HCT116 (cell line): Measurements from ENCODE around the gene ZBTB39. TPM values are rescaled to one million over a fixed set of nuclear protein-coding genes. Genes with fewer than 3 reads are reported as not detected.

ENCODE experiments used
- ATAC-seq: fragments of 200-7000 bp; cut with Tn5 transposase; 2 replicates; pipeline ENCODE4 v1.9.1; 2020; ENCODE audit warnings: mild to moderate bottlenecking, moderate library complexity
- BruUV-seq: library from RNA; stranded (reverse); fragments of 400-500 nt; replicated peaks from 2 replicates; lab custom pipeline; 2021; lab: Mats Ljungman, UMichigan
- CTCF ChIA-PET: fragments of 300-600 bp; sonication (Branson Sonifier 250); formaldehyde crosslinking; loops from one replicate; lab custom pipeline; 2021; ENCODE audit warnings: antibody characterized with exemption; lab: Charles Lee
- POLR2A ChIA-PET: fragments of 300-600, 350-600 bp; sonication (Branson Sonifier 250); formaldehyde crosslinking; loops from one replicate; lab custom pipeline; 2021; ENCODE audit warnings: antibody characterized with exemption; lab: Charles Lee
- RAD21 ChIA-PET, 2 experiments: fragments of 300-600 bp; sonication (Branson Sonifier 250); formaldehyde crosslinking; loops; one replicate each; lab custom pipeline; 2023; ENCODE audit warnings: low total read pairs in 2 of 2; ENCODE audit not compliant: uncharacterized antibody in 2 of 2, unreplicated experiment in 2 of 2, low non-redundant PET in 1 of 2; lab: Charles Lee
- DNase-seq: peaks from one replicate; pipeline ENCODE4 v3.0.0-alpha.2; 2010; ENCODE audit warnings: low read depth, low spot score
- H2AFZ ChIP-seq: fragments of 200-600 bp; shearing (Covaris generic), sonication (generic); 2 replicates; pipeline ENCODE4 v1.6.1; 2017; ENCODE audit warnings: low read depth, mixed run types, mixed read lengths, antibody characterized with exemption, low read length; ENCODE audit not compliant: poor library complexity, severe bottlenecking
- H3K27ac ChIP-seq: 2 replicates; pipeline ENCODE4 v1.5.1; 2012; ENCODE audit warnings: low read depth, low read length
- H3K27me3 ChIP-seq: fragments of 200-600 bp; sonication (generic); 2 replicates; pipeline ENCODE4 v1.6.1; 2016; ENCODE audit warnings: mixed run types, low read length, mixed read lengths; ENCODE audit not compliant: insufficient read depth
- H3K36me3 ChIP-seq, 2 experiments: fragments of 200-500 bp in 1 of 2; fragments of 200-600 bp in 1 of 2; sonication (Bioruptor generic) in 1 of 2; sonication (generic) in 1 of 2; 2 replicates each; pipeline versions ENCODE4 v1.5.1 to v1.6.1; 2014 to 2016; ENCODE audit warnings: low read length in 2 of 2, inconsistent platforms in 1 of 2, mixed read lengths in 1 of 2, mixed run types in 1 of 2; ENCODE audit not compliant: insufficient read depth in 2 of 2, control insufficient read depth in 1 of 2
- H3K4me1 ChIP-seq, 2 experiments: fragments of 200-600 bp in 1 of 2; sonication (generic) in 1 of 2; 2 replicates each; pipeline versions ENCODE4 v1.5.1 to v1.6.1; 2012 to 2017; ENCODE audit warnings: low read length in 2 of 2, inconsistent platforms in 1 of 2, mild to moderate bottlenecking in 1 of 2, mixed read lengths in 1 of 2, mixed run types in 1 of 2, moderate library complexity in 1 of 2; ENCODE audit not compliant: insufficient read depth in 2 of 2, control insufficient read depth in 1 of 2
- H3K4me2 ChIP-seq: fragments of 200-600 bp; sonication (generic); 2 replicates; pipeline ENCODE4 v1.6.1; 2017; ENCODE audit warnings: mixed run types, low read length, mixed read lengths
- H3K4me3 ChIP-seq, 2 experiments: fragments of 200-600 bp in 1 of 2; sonication (generic) in 1 of 2; replicated peaks in 1 of 2; 2 replicates each; pipeline ENCODE4 v1.5.1; 2011 to 2016; ENCODE audit warnings: low read length in 2 of 2, control low read depth in 1 of 2, low read depth in 1 of 2, mild to moderate bottlenecking in 1 of 2, mixed read lengths in 1 of 2, mixed run types in 1 of 2
- H3K79me2 ChIP-seq: fragments of 200-600 bp; sonication (generic); 2 replicates; pipeline ENCODE4 v1.6.1; 2017; ENCODE audit warnings: mild to moderate bottlenecking, mixed run types, low read length, moderate library complexity, mixed read lengths; ENCODE audit not compliant: insufficient read depth
- H3K9ac ChIP-seq: fragments of 200-600 bp; sonication (generic); 2 replicates; pipeline ENCODE4 v1.6.1; 2016; ENCODE audit warnings: low read length, mixed read lengths
- H3K9me2 ChIP-seq: fragments of 200-600 bp; sonication (generic), shearing (Covaris generic); 2 replicates; pipeline ENCODE4 v1.6.1; 2017; ENCODE audit warnings: mixed run types, mild to moderate bottlenecking, moderate library complexity; ENCODE audit not compliant: insufficient read depth
- H3K9me3 ChIP-seq, 2 experiments: fragments of 200-500 bp in 1 of 2; fragments of 200-600 bp in 1 of 2; sonication (Bioruptor generic) in 1 of 2; sonication (generic) in 1 of 2; 2 replicates each; pipeline ENCODE4 v1.6.1; 2014 to 2017; ENCODE audit warnings: low read length in 2 of 2, mixed read lengths in 2 of 2, inconsistent platforms in 1 of 2, low read depth in 1 of 2, mild to moderate bottlenecking in 1 of 2, mixed run types in 1 of 2, moderate library complexity in 1 of 2; ENCODE audit not compliant: control insufficient read depth in 1 of 2, insufficient read depth in 1 of 2
- H4K20me1 ChIP-seq: fragments of 200-600 bp; sonication (generic), shearing (Covaris generic); 2 replicates; pipeline ENCODE4 v1.6.1; 2017; ENCODE audit warnings: mixed run types, mild to moderate bottlenecking, moderate library complexity; ENCODE audit not compliant: insufficient read depth
- CBX3 ChIP-seq: IDR thresholded peaks from 2 replicates; pipeline ENCODE4 v1.6.1; 2012; ENCODE audit warnings: low read depth
- CEBPB ChIP-seq: IDR thresholded peaks from 2 replicates; pipeline ENCODE4 v1.6.1; 2012; ENCODE audit warnings: low read depth
- EGR1 ChIP-seq: IDR thresholded peaks from 2 replicates; pipeline ENCODE4 v1.6.1; 2012; ENCODE audit warnings: low read depth
- ELF1 ChIP-seq: IDR thresholded peaks from 2 replicates; pipeline ENCODE4 v1.6.1; 2012; ENCODE audit warnings: low read depth, borderline replicate concordance
- EZH2 ChIP-seq: fragments of 200-600 bp; sonication (generic); IDR thresholded peaks from 2 replicates; pipeline ENCODE4 v1.6.1; 2017; ENCODE audit warnings: antibody characterized with exemption, mixed run types
- EZH2phosphoT487 ChIP-seq: fragments of 200-600 bp; IDR thresholded peaks from 2 replicates; pipeline ENCODE4 v1.6.1; 2018; ENCODE audit warnings: antibody characterized with exemption, borderline replicate concordance
- FOSL1 ChIP-seq: IDR thresholded peaks from 2 replicates; pipeline ENCODE4 v1.6.1; 2012; ENCODE audit warnings: low read depth
- POLR2A ChIP-seq: IDR thresholded peaks from 2 replicates; pipeline ENCODE4 v1.7.0; 2011; ENCODE audit warnings: borderline replicate concordance; ENCODE audit not compliant: insufficient read depth, insufficient read length; ENCODE audit errors: extremely low read depth
- POLR2AphosphoS5 ChIP-seq: IDR thresholded peaks from 2 replicates; pipeline ENCODE4 v1.6.1; 2011; ENCODE audit warnings: mild to moderate bottlenecking, low read depth, low read length, moderate library complexity
- RAD21 ChIP-seq: IDR thresholded peaks from 2 replicates; pipeline ENCODE4 v1.6.1; 2012; ENCODE audit warnings: low read depth, mild to moderate bottlenecking
- SIN3A ChIP-seq: IDR thresholded peaks from 2 replicates; pipeline ENCODE4 v1.6.1; 2012; ENCODE audit warnings: low read depth
- SP1 ChIP-seq: IDR thresholded peaks from 2 replicates; pipeline ENCODE4 v1.6.1; 2012; ENCODE audit warnings: low read depth
- TCF7L2 ChIP-seq: IDR thresholded peaks from 2 replicates; pipeline ENCODE4 v1.7.0; 2011; ENCODE audit warnings: borderline replicate concordance, inconsistent platforms; ENCODE audit not compliant: insufficient read depth, insufficient read length; ENCODE audit errors: extremely low read depth
- YY1 ChIP-seq: IDR thresholded peaks from 2 replicates; pipeline ENCODE4 v1.6.1; 2011; ENCODE audit warnings: low read length, low read depth, moderate library complexity, mild to moderate bottlenecking; ENCODE audit not compliant: insufficient replicate concordance; ENCODE audit errors: extremely low read depth
- ZFX ChIP-seq: fragments of 450-650 bp; IDR thresholded peaks from 2 replicates; pipeline ENCODE4 v1.6.1; 2017
- ZNF274 ChIP-seq: fragments of 200-500 bp; sonication (Bioruptor generic); IDR thresholded peaks from 2 replicates; pipeline ENCODE4 v1.6.1; 2014; ENCODE audit warnings: mild to moderate bottlenecking, low read depth, low read length, inconsistent platforms
- intact Hi-C: fragments of 100-400 bp; cut with micrococcal nuclease; formaldehyde crosslinking; loops from 2 replicates; pipeline ENCODE4 v1.10.0; 2022
- total RNA-seq: library from RNA; stranded (reverse); gene quantifications from one replicate; pipeline ENCODE4 v1.2.1, GENCODE V29; 2021; ENCODE audit not compliant: unreplicated experiment
- TF ChIP-seq, protein P1 (sequence below): IDR thresholded peaks from 2 replicates; pipeline ENCODE4 v1.6.1; 2012
- TF ChIP-seq, protein P2 (sequence below): IDR thresholded peaks from 2 replicates; pipeline ENCODE4 v1.6.1; 2012; ENCODE audit warnings: low read depth
- TF ChIP-seq, protein P3 (sequence below): IDR thresholded peaks from 2 replicates; pipeline ENCODE4 v1.6.1; 2011; ENCODE audit warnings: mild to moderate bottlenecking, low read length, moderate library complexity; ENCODE audit not compliant: insufficient replicate concordance; ENCODE audit errors: extremely low read depth
- TF ChIP-seq, protein P4 (sequence below), 3 experiments: fragments of 200-600 bp in 1 of 3; sonication (generic) in 1 of 3; IDR thresholded peaks in 2 of 3; conservative IDR thresholded peaks in 1 of 3; 2 replicates each; pipeline ENCODE4 v1.5.1; 2012 to 2017; ENCODE audit warnings: low read depth in 2 of 3, low read length in 2 of 3, antibody characterized with exemption in 1 of 3, borderline replicate concordance in 1 of 3, control low read depth in 1 of 3, mild to moderate bottlenecking in 1 of 3, mixed read lengths in 1 of 3, mixed run types in 1 of 3, moderate library complexity in 1 of 3; ENCODE audit not compliant: insufficient read depth in 1 of 3

ZBTB39 gene
- total RNA-seq, 1 experiment from 2014 or later = 12.3 TPM

DNA sequence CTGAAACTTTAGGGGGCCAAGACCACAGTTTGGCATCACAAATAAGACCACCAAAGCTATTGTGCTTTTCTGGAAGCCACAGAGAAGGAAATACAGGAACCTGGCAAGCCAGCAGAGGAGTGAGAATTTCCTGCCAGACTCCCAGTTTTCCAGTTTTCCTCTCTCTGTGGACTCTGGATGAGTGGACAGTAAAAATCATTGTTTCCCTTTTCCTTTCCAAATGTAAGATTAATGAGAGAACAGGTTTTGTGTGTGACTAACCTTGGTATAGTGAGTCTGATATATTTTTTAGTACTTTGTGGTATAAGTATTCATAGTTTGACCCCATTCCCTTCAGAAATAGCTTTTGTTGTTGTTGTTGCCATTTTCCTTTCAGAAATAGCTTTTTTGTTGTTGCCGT lies 12.6 kb upstream of the ZBTB39 start:
- Histone ChIP-seq H3K9me2 (no peaks in the 10 kb centered on the region), H3K4me3 (no peak overlapping the region), H3K4me2 (no peak overlapping the region), H3K79me2 (no peaks in the 10 kb centered on the region), H3K9me3 (no peaks in the 10 kb centered on the region), H4K20me1 (no peaks in the 10 kb centered on the region), H3K4me1 (no peaks in the 10 kb centered on the region), H3K36me3 (no peaks in the 10 kb centered on the region), H2AFZ (no peak overlapping the region), H3K27ac (no peak overlapping the region), H3K9ac (no peak overlapping the region), H3K27me3 (peaks cover 17% of the 10 kb centered on the region; the same call in 1 of the 2 replicates)
- CTCF ChIA-PET = interaction anchor here (0.8 kb wide), 1 partner anchor 11 kb away, joined by 3 read pairs; no protein-coding TSS in a partner anchor
- intact Hi-C loops = no loop called here
- POLR2A ChIA-PET = no interaction called here
- RAD21 ChIA-PET = no interaction called here
- TF ChIP-seq FOSL1 (no peak), POLR2AphosphoS5 (no peak), CBX3 (no peak), EZH2 (no peak), CEBPB (no peak), EZH2phosphoT487 (no peak), EGR1 (no peak), ZNF274 (no peak), YY1 (no peak), ELF1 (no peak), POLR2A (no peak), RAD21 (no peak), TCF7L2 (no peak), SP1 (no peak), SIN3A (no peak), ZFX (no peak)
- TF ChIP-seq, protein P1, sequence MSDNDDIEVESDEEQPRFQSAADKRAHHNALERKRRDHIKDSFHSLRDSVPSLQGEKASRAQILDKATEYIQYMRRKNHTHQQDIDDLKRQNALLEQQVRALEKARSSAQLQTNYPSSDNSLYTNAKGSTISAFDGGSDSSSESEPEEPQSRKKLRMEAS = no peak
- TF ChIP-seq, protein P2, sequence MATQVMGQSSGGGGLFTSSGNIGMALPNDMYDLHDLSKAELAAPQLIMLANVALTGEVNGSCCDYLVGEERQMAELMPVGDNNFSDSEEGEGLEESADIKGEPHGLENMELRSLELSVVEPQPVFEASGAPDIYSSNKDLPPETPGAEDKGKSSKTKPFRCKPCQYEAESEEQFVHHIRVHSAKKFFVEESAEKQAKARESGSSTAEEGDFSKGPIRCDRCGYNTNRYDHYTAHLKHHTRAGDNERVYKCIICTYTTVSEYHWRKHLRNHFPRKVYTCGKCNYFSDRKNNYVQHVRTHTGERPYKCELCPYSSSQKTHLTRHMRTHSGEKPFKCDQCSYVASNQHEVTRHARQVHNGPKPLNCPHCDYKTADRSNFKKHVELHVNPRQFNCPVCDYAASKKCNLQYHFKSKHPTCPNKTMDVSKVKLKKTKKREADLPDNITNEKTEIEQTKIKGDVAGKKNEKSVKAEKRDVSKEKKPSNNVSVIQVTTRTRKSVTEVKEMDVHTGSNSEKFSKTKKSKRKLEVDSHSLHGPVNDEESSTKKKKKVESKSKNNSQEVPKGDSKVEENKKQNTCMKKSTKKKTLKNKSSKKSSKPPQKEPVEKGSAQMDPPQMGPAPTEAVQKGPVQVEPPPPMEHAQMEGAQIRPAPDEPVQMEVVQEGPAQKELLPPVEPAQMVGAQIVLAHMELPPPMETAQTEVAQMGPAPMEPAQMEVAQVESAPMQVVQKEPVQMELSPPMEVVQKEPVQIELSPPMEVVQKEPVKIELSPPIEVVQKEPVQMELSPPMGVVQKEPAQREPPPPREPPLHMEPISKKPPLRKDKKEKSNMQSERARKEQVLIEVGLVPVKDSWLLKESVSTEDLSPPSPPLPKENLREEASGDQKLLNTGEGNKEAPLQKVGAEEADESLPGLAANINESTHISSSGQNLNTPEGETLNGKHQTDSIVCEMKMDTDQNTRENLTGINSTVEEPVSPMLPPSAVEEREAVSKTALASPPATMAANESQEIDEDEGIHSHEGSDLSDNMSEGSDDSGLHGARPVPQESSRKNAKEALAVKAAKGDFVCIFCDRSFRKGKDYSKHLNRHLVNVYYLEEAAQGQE = no peak
- TF ChIP-seq, protein P3, sequence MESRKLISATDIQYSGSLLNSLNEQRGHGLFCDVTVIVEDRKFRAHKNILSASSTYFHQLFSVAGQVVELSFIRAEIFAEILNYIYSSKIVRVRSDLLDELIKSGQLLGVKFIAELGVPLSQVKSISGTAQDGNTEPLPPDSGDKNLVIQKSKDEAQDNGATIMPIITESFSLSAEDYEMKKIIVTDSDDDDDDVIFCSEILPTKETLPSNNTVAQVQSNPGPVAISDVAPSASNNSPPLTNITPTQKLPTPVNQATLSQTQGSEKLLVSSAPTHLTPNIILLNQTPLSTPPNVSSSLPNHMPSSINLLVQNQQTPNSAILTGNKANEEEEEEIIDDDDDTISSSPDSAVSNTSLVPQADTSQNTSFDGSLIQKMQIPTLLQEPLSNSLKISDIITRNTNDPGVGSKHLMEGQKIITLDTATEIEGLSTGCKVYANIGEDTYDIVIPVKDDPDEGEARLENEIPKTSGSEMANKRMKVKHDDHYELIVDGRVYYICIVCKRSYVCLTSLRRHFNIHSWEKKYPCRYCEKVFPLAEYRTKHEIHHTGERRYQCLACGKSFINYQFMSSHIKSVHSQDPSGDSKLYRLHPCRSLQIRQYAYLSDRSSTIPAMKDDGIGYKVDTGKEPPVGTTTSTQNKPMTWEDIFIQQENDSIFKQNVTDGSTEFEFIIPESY = no peak
- TF ChIP-seq, protein P4, sequence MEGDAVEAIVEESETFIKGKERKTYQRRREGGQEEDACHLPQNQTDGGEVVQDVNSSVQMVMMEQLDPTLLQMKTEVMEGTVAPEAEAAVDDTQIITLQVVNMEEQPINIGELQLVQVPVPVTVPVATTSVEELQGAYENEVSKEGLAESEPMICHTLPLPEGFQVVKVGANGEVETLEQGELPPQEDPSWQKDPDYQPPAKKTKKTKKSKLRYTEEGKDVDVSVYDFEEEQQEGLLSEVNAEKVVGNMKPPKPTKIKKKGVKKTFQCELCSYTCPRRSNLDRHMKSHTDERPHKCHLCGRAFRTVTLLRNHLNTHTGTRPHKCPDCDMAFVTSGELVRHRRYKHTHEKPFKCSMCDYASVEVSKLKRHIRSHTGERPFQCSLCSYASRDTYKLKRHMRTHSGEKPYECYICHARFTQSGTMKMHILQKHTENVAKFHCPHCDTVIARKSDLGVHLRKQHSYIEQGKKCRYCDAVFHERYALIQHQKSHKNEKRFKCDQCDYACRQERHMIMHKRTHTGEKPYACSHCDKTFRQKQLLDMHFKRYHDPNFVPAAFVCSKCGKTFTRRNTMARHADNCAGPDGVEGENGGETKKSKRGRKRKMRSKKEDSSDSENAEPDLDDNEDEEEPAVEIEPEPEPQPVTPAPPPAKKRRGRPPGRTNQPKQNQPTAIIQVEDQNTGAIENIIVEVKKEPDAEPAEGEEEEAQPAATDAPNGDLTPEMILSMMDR (IDR thresholded peaks at IDR 0.05 in 2 of 3, conservative IDR thresholded peaks at IDR 0.05 in 1 of 3; ENCODE audit: borderline replicate concordance in 1 of 3, insufficient read depth in 1 of 3, low read depth in 2 of 3, low read length in 2 of 3) = no peak
- BruUV-seq = no TSS peak
- DNase-seq (no peak), ATAC-seq (no peak)
